SW480 (cell line): Measurements from ENCODE around the gene PIGBOS1.
A peak's percentile ranks its signal among the peaks of the same experiment; 100 is the strongest.
"Not testable (repeated sequence)": the region's sequence is repeated elsewhere in the genome, so short reads cannot be mapped to it uniquely, and the experiment has no call there.

ENCODE experiments used
- DNase-seq: peaks from one replicate; pipeline ENCODE4 v3.0.0-alpha.2; 2016; ENCODE audit warnings: low spot score

PIGBOS1 gene

DNA sequence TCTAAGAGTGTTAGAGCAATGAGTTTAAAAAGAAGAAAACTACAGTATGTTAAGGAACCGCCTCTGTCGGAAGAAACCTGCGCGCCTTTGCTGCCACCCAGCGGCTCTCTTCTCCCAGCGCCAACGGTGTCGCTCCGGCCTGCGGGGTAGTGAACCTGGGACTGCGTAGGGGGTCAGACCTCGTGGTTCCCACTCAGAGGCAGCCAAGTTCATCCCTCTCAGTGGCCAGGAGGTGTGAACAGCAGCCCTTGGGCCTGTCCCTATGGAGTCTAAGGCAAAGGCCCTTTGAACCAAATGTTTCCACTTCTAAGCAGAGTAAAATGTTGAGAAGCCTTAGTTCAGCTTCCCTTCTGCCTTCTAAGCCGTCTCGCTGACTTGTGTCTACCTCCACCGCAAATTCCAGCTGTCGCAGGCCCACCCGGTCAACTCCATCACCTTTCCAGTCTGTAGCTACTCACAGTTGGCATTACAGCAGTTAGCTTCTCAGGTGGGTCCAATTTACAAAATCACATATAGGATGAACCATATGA is 28.3 kb downstream of the PIGBOS1 start:
- peak; percentile 66 for DNase-seq

DNA sequence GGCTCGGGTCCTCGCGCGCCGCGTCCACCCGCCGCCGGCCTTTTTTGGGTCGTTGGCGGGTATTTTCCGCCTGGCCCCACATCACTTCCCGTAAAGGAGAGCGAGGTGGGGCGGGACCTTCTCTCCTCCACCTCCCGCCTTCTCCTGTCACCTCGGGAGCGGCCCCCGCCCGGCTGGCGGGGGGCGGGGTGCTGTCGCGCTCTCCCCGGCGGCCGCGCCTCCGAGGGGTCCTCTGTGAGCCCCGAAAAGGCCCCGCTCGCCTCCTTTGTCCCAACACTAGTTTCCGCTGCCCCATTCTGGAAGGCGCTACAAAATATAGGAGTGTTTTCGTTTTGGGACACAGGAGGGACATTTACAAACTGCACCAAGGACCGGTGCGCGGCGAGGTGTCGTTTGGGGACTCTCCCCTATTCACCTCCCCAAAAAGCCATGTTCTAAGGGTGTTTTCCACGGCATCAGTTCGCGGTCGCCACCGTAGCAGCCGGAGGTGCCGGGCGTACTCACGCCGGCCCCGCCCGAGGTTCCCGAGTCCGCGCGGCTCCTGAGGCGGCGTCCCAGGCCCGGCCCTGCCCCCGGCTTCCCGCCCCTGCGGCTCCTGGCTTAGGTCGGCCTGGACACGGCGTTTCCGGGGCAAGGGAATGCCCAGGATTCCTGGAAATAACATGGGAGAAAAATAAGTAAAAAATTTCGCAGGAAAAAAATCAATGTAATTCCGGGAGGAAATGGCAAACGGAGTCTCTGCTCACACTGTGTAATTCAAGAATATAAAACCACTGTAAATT is 29.0 kb downstream of the PIGBOS1 start, which contains the start of gene RAB27A:
TSS of gene RAB27A (minus strand) at position 68 of the 782 bp plus-strand sequence. CDS start 54,879 bp downstream, outside the sequence.
- peak; percentile 46 for DNase-seq

DNA sequence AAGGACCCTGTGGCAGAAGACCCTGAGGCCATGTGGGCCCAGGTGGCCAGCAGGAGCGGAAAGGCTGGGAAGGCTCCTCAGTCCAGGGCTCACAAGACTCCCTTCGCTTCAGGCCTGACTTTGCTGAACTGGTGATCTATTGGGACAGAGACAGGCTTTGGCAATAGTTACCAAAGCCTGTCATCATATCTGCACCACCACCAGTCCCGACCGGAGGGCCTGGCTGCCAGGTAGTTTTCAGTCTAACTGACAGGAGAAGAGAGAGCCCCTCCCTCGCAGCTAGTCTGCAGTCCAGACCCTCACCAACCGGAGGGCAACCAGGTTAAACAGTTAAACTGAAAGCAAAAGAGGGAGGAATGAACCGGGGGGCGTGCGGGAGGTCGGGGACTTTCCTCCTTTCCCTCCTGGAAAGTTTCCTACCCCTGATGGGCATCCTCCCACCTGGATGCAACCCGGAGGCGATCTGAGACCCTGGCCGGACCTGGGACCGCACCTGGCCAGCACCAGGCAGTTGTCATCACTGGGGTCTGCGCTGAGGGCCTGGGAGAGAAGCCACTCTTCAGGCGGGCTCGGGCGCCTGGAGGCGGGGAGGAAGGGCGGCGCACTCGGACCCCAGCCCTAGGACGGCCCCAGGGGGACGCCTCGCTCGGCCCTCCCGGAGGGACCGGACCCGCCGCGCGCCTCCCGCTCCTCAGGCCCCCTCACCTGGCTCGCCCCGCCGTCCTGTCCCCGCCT is 29.7 kb downstream of the PIGBOS1 start:
- no peak for DNase-seq

DNA sequence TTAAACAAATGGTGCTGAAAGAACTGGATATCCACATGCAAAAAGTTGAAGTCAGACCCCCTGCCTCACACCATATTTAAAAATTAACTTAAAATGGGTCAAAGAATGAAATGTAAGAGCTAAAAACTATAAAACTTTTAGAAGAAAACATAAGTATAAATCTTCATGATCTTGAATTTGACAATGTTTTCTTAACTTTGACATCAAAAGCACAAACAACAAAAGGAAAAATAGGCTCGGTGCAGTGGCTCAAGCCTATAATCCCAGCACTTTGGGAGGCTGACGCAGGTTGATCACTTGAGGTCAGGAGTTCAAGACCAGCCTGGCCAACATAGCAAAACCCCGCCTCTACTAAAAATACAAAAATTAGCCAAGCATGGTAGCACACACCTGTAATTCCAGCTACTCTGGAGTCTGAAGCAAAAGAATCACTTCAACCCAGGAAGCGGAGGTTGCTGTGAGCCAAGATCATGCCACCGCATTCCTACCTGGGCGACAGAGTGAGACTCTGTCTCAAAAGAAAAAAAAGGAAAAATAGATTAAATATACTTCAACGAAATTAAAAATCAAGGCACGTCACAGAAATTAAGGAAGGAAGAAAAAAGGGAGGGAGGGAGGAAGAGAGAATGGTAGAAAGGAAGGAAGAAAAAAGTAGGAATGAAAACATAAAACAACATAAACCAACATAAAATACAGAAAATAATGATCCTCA is 30.8 kb downstream of the PIGBOS1 start:
- DNase-seq = no peak

DNA sequence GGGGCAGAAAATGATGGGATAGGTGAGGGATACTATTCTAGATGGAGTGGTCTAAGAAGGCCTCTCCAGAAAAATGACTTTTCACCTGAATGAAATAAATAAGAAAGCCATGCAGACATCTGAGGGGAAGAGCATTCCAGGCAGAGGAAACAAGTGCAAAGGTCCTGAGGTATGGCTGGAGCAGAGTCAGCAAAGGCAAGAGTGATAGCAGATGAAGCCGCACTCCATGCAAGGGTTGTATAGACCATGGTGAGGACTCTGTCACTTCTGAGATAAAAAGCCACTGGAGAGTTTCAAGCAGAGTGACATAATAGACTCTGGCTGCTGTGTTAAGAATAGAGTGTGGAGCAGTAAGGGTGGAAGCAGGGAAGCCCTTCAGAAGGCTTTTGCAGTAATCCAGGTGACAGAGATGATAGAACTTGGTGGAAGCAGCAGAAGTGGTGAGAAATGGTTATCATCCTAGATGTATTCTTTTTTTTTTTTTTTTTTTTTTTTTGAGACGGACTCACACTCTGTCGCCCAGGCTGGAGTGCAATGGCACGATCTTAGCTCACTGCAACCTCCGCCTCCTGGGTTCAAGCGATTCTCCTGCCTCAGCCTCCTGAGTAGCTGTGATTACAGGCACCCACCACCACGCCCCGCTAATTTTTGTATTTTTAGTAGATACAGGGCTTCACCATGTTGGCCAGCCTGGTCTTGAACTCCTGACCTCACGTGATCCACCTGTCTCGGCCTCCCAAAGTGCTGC is 32.3 kb downstream of the PIGBOS1 start:
- DNase-seq = not testable (repeated sequence)

DNA sequence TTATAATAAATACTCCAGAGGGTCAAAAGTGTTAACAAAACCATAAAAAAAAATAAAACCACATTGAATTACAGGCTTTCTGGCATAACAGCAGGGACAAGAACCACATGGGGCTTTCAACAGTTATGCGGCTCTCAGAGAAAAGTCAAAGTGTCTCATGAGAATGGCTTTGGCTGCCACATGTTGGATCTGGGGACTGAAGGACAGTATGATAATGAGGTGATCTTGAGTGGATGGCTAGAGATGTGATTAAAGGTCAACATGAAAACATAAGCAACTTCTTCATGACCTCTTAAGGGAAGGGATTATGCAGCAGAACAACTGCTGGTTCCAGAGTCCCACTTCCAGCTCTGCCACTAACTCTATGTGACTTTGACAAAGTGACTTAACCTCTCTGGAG is 34.5 kb downstream of the PIGBOS1 start:
- DNase-seq = no peak

DNA sequence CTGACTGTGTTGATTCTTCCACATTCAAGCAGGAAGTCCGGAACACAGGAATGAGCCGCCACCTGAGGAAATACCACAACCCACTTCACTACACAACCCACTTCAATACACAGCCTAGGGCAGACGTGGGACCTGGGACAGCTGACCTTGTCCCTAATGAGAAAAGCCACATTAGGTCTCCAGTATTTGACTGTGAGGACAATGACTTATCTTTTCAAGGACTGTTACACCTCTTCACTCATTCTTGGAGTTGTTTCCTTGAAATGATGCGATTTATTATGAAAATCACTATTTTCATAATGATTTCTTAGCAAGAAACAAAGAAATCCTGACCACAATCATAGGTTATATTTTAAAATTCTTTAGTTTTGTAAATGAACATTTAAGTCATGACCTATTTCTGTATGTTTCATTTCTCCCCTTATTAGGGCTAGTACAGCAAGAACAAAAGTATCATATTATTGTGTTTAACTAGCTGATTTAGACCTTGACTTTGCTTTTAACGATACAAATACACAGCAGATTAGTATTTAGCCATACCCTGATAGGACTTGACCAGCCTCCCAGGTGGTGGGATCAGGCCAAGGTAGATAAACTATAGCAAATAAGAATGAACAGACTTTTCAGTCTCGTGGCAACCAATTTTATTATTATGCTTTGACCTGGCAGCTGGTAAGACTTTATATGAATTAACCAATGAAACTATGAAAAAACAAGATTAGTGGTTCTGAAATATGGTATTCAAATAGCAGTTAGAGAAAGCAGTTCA is 35.4 kb downstream of the PIGBOS1 start:
- DNase-seq = no peak

DNA sequence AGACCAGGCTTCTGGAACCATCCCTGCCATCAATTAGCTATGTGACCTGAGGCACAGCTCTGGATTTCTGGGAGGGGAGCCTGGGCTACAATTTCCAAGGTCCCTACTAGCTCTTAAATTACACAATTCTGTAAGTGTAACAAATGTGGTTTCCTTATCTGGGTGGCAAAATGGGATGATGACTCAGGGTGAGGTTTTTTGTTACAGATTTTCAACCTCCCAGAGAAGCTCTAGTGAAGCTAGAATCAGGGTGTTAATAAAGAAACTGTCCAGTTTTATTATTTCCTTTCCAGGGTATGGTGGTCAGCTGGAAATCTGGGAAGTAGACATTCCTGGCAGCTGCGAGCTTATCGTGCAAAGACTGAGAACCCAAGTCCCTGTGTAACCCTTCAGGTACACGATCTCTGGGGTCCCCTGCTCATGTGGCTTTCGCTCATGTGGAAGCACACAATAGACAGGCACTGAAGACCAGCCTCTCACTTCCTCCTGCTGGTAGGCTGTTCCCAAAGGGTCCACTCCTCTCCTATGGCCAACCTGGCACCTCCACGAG is 36.6 kb downstream of the PIGBOS1 start:
- no peak for DNase-seq

DNA sequence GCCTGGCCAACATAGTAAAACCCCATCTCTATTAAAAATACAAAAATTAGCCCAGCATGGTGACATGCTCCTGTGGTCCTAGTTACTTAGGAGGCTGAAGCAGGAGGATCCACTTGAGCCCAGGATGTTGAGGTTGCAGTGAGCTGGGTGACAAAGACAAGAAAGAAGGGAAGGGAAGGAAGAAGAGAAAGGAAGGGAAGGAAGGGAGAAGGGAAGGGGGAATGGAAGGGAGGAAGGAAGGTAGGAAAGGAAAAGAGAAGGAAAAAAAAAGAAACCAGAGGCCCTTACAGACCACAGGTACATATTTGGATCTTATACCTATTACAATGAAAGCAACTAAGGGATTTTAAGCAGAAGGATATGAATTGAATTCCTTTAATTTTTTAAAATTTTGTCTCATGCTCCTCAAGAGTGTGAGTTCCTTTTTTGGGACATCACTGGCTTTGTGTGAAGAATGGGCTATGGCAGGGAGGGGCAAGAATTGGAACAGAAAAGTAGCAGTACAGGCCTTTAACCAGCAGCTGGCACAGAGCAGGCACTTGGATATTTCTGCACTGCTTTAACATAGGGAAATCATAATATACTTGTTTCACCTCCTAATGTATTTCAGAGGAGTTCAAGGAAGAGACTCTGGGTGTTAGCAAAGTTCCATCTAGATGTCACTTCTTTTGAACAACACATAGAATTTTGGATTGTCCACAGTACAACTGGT is 37.2 kb downstream of the PIGBOS1 start:
- no peak for DNase-seq

DNA sequence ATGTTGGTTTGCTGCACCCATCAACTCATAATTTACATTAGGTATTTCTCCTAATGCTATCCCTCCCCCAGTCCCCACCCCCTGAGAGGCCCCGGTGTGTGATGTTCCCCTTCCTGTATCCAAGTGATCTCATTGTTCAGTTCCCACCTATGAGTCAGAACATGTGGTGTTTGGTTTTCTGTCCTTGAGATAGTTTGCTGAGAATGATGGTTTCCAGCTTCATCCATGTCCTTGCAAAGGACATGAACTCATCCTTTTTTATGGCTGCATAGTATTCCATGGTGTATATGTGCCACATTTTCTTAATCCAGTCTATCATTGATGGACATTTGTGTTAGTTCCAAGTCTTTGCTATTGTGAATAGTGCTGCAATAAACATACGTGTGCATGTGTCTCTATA is 38.3 kb downstream of the PIGBOS1 start:
- DNase-seq = not testable (repeated sequence)

DNA sequence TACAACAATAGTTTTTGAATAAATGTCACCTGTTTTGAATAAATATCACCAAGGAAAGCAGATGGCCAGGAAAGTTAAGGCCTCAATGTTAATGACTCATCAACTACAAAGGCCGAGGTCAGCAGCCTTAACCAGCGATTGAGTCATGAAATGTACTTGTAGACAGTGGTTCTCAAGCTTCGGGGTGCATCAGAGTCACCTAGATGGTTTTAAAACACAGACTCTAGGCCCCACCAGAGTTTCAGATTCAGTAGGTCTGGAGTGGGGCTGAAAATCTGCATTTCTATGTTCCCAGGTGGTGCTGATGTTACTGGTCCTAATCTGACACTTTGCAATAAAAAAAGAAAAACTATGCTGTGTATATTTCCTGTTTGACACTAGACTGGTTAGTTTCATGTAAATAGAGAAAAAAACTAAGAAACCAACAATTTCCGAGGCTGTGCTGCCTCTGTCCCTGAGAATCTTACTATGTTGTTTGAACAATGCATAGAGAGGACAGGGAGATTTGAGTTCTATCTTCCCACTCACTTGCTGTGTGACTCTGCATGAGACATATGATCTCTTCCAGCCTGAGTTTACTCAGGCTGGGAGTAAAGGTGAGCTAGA is 39.1 kb downstream of the PIGBOS1 start:
- peak; percentile 80 for DNase-seq

DNA sequence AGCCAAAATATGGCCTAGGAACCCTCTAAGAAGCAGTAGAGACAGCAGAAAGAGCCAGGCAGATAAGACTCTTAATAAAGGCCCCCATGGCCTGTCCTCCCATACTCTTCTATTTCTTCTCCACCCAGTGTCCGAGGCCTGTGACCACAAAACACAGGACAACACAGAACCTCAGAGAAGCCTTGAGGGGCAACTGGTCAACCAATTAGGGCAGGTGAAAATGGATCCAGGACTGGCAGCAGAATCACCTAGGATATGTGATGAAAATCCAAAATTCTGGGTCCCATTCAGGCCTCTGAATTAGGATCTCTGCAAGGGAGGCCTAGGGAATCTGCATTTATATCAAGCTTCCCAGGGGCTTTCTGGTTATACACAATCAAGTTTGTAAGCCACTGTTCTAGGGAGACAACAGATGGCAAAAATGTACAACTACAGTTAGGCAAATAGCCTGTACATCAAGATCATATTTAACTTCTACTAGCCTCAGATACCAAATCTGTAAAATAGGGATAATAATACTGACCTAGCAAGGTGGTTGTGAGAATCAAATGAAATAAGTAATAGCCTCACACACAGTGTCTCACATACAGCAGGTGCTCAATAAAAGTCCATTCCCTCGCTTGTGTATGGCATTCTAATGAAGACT is 39.7 kb downstream of the PIGBOS1 start:
- no peak for DNase-seq

DNA sequence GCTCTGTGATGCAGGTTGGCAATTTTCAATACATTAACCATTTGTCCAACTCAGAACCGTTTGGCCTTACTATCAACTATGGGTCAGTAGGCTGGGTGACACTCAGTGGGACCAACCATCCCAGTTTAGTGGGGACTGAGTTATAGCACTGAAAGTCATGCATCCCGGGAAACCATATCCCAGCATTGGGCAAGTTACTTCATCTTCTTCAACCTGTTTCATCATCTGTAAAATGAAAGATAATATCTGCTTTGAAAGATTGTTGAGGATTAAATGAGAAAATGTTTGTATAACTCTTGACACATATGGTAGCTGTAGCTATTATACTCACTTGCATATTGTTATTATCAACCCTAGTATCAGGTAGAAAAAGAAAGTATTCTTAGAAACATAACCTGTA is 41.2 kb downstream of the PIGBOS1 start:
- no peak for DNase-seq

DNA sequence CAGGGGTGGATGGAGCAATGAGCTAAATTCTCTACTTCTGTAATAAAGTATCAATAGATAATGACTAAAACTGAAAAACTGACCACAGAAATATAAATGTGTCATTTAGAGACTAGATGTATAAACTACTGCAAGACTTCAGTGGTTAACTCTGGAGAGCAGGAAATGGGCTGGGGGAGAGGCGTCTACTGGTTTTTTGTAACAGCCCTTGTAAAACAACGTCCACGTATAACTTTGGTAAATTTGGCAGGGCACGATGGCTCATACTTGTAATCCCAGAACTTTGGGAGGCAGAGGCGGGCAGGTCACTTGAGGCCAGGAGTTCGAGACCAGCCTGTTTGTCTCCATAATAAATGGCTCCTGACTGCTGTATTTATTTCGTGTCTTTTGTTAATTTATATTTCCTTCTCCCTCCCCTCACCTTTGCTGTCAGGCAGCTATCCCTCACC is 41.8 kb downstream of the PIGBOS1 start:
- DNase-seq = no peak

DNA sequence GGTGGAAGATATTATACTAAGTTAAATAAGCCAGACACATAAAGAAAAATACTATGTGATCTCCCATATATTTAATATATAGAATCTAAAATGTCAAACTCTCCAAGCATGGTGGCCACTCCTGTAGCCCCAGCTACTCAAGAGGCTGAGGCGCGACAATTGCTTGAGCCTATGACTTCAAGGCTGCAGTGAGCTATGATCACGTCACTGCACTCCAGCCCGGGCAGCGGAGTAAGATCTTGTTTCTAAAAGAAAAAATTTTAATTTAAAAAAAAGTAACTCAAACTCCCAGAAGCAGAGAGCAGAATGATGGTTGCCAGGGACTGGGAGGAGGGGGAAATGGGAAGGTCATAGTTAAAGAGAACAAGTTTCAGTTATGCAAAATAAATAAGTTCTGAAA is 42.6 kb downstream of the PIGBOS1 start:
- no peak for DNase-seq

DNA sequence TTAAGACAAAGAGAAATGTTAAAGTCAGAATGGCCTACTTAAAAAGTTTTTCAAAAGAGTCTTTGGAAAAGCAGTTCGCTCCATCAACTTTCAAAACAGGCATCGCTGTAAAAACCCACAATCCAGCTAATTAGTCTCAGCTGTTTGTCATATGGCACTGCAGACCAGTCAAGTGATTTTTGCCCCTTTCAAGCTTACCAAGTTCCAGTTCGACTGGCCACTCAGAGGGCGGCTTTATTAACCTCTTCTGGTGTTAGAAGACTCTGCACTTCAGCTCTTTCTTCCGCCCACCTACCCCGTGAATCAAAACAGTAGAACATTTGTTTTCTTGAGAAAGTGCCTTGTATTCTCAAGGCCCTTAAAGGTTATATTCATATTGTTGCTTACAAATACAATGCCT is 48.6 kb downstream of the PIGBOS1 start:
- no peak for DNase-seq

DNA sequence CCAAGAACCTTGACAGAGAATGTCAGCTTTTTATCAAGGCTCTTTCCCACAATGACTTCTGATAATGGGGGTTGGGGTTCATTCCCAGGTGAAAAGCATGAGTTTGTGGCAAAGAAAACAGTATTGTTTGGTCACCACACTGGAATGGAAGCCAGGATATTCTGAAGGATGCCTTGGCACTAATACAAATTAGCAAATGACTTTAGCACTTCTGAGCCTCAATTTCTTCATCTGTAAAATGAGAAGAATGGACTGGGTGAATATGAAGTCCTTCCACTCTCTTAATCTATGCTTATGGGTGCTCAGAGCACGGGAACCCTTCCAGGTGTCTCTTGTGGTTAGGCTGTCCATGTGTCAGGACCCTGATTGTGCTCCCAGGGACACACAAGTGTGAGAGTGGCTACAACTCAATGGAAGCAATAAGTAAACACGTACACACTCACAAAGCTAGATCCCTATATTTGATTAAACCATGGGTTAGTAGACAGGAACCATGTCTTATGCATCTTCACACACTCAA is 50.7 kb downstream of the PIGBOS1 start:
- no peak for DNase-seq

DNA sequence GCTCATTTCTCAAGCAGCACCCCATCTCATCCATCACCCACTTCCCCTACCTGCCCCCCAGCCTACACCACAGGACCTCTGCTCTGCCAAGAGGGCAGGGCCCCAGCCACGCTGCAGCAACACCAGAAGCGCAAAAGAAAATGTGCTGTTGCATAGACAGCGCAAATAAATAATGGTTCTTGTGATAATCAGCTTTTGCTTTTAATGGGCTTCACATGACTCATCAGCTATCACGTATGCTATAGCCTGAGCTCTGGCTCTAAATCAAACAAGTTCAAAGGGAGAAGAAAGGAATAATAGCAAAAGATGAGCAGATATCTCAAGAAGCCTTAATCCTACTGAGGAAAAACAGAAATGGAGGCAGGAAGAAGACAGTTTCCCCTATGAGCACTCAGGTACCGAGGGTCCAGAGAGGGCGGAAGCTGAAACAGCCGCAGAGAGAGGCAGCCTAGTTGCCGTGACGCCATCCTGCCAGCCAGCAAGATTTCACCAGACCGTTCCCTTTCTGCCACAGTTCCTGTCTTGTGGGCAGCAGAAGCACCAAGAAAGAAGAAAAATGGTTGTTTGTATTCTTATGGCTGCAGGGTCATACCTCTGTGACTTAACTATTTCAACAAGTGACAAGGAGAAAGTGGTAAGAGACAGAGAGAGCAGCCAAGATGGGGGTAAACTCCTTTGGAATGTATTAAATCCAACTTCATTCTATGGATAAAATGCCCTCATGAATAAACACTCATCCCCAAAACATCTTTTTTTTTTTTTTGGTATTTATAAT is 51.3 kb downstream of the PIGBOS1 start:
- DNase-seq = no peak
